IPS-18c (cell line): ENCODE data around the gene LIN7A.
"Not testable (repeated sequence)": the region's sequence is repeated elsewhere in the genome, so short reads cannot be mapped to it uniquely, and the experiment has no call there.

Experiments
- H3K4me3 ChIP-seq: 2 replicates; pipeline ENCODE4 v1.7.0; 2013; ENCODE audit warnings: low read depth, mild to moderate bottlenecking, low read length, moderate library complexity; ENCODE audit not compliant: insufficient read depth
- H3K9me3 ChIP-seq: one replicate; pipeline ENCODE4 v1.6.1; 2013; ENCODE audit warnings: mild to moderate bottlenecking, low read length, moderate library complexity; ENCODE audit not compliant: control insufficient read depth, insufficient read depth

The LIN7A gene

GRCh38 chr12:80798281-80798680 lies 139.5 kb downstream of the LIN7A start:
- Histone ChIP-seq H3K4me3 (no peak overlapping the region), H3K9me3 (no peaks in the 10 kb centered on the region)

GRCh38 chr12:80794551-80794950 lies 143.2 kb downstream of the LIN7A start:
- Histone ChIP-seq H3K4me3 (no peak overlapping the region), H3K9me3 (no peaks in the 10 kb centered on the region)

DNA sequence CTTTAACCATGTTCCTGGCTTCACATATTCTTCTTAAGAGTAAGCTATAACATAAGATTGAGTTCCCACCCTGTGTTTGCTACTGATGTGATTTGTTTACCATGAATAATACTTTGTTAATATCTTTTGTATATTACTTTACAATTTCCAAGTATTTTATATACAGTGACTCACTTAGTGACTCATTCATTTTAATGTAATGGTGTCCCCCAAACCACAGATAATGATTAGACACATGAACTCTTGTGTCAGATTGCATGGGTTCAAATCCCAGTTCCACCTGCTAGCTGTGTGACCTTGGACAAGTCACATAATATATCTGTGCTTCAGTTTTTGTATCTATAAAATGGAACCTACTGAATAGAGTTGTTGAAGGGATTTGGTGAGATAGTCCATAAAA lies 144.9 kb downstream of the LIN7A start:
- no peak overlapping the region for H3K4me3 ChIP-seq
- H3K9me3 ChIP-seq: no peaks in the 10 kb centered on the region

- H3K9me3 ChIP-seq: no peaks in the 10 kb centered on the region
Measured at GRCh38 chr12:80791863-80792262, 145.9 kb downstream of the LIN7A start.

DNA sequence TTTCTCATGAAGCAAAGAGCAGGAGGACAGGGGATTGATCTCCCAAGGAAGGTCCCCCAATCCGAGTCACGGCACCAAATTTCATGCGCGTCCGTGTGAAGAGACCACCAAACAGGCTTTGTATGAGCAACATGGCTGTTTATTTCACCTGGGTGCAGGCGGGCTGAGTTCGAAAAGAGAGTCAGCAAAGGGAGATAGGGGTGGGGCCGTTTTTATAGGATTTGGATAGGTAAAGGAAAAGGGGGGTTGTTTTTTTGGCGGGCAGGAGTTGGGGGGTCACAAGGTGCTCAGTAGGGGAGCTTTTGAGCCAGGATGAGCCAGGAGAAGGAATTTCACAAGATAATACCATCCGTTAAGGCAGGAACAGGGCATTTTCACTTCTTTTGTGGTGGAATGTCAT lies 149.3 kb downstream of the LIN7A start:
- not testable (repeated sequence) for H3K4me3 ChIP-seq, H3K9me3 ChIP-seq

More at GRCh38 chr12:80791863-80792262, 145.9 kb downstream of the LIN7A start:
- no peak overlapping the region for H3K4me3 ChIP-seq

- H3K9me3 ChIP-seq, H3K4me3 ChIP-seq: not testable (repeated sequence)
Measured at GRCh38 chr12:80782963-80783470, 154.7 kb downstream of the LIN7A start.

- Histone ChIP-seq H3K9me3 (no peaks in the 10 kb centered on the region), H3K4me3 (no peak overlapping the region)
Measured at GRCh38 chr12:80781313-80781712, 156.4 kb downstream of the LIN7A start.

DNA sequence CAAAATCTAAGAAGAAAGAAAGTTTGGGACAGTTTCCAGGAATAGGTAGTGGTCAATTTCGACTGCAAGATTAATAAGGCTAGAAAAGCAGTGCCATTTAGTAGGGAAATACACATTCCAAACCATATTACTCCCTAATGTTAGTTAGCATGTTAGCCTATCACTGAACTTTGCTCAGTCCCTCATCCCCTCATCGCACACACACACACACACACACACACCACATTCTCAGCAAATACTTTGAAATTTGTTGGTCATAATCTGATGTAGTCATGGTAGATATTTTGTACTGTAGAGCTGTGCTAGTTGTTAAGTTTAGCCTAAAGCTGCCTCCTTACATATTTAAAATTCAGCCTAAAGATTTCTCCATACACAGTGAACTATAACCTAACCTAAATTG lies 157.0 kb downstream of the LIN7A start:
- H3K4me3 ChIP-seq: no peak overlapping the region
- no peaks in the 10 kb centered on the region for H3K9me3 ChIP-seq

DNA sequence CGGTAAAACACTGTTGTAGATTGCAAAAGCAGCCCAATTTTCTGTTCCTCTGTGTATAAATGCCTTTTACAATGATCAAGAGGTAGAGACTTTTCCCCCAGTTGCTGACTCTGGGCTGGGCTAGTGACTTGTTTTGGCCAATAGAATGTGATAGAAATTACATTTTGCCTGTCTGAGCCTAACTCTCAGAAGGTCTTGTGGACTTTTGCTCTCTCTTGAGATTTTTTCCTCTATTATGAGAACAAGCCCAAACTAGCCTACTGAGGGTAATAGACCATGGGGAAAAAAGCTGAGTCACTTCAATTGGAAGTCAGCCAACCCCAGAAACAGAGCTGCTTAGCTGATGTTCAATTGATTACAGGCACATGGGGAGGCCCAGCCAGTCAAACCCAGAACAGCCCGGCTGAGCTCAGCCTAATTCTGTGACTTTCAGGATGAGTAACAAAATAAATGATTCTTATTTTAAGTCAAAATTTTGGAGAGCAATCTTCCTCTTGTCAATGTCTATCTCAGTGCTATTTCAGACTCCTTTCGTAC lies 159.7 kb downstream of the LIN7A start:
- Histone ChIP-seq H3K9me3 (no peaks in the 10 kb centered on the region), H3K4me3 (no peak overlapping the region)

- no peaks in the 10 kb centered on the region for H3K9me3 ChIP-seq
- no peak overlapping the region; the same call in 1 of the 2 replicates for H3K4me3 ChIP-seq
Measured at GRCh38 chr12:80777587-80777986, 160.1 kb downstream of the LIN7A start.

DNA sequence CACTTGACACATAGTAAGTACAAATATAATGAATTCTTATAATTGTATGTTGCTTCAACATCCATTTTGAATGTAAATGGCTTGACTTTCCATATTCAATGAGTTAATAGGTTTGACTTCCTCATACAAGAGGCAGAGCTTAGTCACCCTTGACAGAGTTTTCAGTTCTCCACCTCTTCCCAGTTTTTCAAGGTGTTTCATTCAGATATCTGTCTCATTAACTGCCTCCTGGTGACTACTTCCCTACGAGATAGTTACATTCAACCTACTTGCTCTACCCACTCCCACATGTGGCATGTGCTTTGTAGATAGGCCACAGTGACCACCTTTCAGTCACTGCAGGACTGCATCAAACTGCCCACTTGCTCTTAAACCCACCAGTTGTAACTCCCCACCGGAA lies 161.0 kb downstream of the LIN7A start:
- H3K4me3 ChIP-seq: no peak overlapping the region
- H3K9me3 ChIP-seq: no peaks in the 10 kb centered on the region

DNA sequence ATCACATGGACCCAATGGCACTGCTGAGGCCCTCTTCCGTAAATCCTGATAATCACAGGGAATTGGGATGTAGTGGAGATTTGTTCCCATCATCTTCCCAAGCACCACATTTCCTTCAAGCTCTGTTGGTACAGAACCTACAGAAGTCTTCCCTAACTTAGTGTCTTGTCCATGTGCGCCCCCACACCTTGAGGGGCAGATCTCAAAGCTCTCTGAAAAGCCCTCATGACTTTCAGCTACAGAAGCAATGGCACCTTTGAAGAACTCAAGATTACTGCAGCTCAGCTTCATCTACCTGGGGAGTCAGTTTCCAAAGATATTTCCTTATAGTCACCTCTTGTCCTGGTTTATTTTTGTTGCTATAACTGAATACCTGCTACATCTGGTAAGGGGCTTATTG lies 166.8 kb downstream of the LIN7A start:
- Histone ChIP-seq H3K4me3 (no peak overlapping the region), H3K9me3 (no peaks in the 10 kb centered on the region)

DNA sequence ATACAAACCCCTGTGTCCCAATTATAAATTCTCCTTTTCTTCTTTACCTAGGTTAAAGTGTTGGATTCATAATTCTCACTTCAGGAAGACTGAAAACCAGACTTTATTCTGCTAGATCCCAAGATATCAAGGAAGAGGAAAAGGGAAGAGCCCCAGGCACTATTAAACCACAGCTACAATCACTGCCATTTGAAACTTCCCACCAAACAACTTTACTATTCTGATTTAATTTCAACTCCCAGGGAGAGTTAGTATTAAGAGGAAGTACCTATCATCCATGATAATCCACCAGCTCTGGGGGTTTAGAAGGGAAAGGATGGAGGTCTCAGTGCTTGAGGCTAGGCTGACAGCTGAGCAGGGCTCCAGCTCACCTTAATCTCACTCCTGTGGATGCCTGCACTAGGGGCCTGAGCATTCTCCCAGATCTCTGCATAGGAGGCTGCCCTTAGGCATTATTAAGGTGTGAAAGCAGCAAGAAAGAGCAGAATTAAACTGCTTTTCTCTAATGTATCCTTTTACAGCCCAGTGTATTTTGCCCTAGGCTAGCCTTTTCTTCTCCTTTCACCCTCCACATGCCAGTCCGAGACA lies 168.1 kb downstream of the LIN7A start:
- no peak overlapping the region for H3K4me3 ChIP-seq

DNA sequence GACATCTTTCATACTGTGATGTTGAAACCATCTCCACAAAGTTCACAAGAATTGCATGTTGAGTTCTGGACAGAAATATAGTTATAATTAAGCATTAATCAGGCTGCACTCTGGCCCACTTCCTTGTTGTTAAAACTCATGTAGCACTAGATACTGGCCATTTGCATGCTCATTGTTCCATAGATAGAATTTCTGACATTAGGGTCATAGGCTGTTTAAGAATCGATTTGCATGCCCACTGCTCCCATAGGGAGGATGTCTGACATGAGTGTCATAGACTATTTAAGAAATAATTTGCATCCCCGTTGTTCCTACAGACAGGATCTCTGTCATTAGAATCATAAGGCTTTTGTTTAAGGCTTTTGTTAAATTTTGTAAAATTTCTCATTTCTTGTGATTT lies 170.8 kb downstream of the LIN7A start:
- Histone ChIP-seq H3K9me3 (no peaks in the 10 kb centered on the region), H3K4me3 (no peak overlapping the region)

More for the DNA sequence above, 168.1 kb downstream of the LIN7A start:
- no peaks in the 10 kb centered on the region for H3K9me3 ChIP-seq

GRCh38 chr12:80766210-80766609 lies 171.5 kb downstream of the LIN7A start:
- no peak overlapping the region for H3K4me3 ChIP-seq
- H3K9me3 ChIP-seq: no peaks in the 10 kb centered on the region

DNA sequence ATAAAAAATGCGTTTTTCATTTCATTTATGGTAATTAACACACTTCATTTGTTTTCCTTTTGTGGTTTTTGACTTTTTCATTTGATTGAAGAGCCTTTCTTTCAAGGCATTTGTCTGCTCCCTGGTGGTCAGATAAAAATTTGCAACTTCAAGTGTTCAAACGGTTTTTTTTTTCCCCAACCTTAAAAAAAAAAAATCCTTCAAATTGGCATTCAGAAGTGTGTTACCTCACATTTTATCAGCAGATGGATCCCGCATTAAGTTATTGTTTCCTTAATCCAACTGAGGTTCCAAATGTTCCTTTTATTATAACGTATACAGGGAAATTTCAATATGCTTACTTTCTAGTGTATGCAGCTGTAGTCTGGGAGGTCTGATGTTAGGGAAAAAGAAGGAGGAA lies 173.9 kb downstream of the LIN7A start:
- Histone ChIP-seq H3K4me3 (no peak overlapping the region), H3K9me3 (no peaks in the 10 kb centered on the region)

DNA sequence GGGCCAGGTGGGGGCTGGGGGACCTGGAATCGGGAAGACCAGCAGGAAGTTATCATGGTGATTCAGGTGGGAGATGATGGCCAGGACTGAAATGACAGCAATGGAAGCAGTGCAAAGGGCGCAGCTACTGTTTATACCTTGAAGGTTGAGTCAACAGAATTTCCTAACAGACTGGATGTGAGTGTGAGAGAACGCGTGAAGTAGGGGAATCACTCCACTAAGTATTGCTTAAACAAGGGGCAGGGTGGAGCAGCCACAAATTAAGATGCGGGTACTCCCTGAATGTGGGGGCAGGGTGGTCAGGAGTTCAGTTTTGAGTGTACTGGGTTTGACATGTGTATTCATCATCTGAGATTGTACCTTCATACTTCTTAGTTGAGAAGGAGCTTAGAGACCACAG lies 175.9 kb downstream of the LIN7A start:
- H3K9me3 ChIP-seq: no peaks in the 10 kb centered on the region
- no peak overlapping the region for H3K4me3 ChIP-seq

- Histone ChIP-seq H3K4me3 (no peak overlapping the region), H3K9me3 (no peaks in the 10 kb centered on the region)
Measured at GRCh38 chr12:80756875-80757274, 180.9 kb downstream of the LIN7A start.

DNA sequence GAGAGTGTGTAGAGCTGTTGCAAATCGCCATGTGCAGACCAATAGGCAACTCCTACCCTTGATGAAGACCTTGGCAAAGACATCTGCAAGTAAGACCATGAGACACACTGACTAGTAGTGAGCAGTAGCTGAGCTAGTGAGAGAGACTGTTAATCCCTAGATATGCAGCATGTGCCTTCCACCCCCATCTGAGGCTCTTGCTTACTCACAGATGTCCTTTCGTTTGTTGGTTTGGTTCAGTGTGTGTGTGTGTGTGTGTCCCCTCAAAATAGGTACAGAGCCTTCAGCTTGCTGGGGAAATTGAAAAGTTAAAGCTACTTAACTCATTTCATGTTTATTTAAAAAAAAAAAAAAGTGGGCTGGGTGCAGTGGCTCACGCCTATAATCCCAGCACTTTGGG lies 183.5 kb downstream of the LIN7A start:
- no peaks in the 10 kb centered on the region for H3K9me3 ChIP-seq
- no peak overlapping the region for H3K4me3 ChIP-seq
